Stomach smooth muscle (tissue), 2 donors: ENCODE data around the gene PZP.
"Not testable (repeated sequence)": the region's sequence is repeated elsewhere in the genome, so short reads cannot be mapped to it uniquely, and the experiment has no call there.

Experiments
- H3K27ac ChIP-seq: one replicate; pipeline ENCODE4 v1.7.0; 2013; ENCODE audit warnings: mild to moderate bottlenecking, low read length, inconsistent platforms
- H3K27me3 ChIP-seq, 2 donors: one replicate each; pipeline ENCODE4 v1.7.0; 2013; ENCODE audit warnings: low read length in 2 of 2; ENCODE audit not compliant: insufficient read depth in 2 of 2, control insufficient read depth in 1 of 2
- H3K36me3 ChIP-seq, 2 donors: one replicate each; pipeline ENCODE4 v1.7.0; 2013; ENCODE audit warnings: low read length in 2 of 2; ENCODE audit not compliant: control insufficient read depth in 2 of 2, insufficient read depth in 2 of 2
- H3K4me1 ChIP-seq: one replicate; pipeline ENCODE4 v1.7.0; 2013; ENCODE audit warnings: low read length; ENCODE audit not compliant: control insufficient read depth, insufficient read depth
- H3K4me3 ChIP-seq, 2 donors: one replicate each; pipeline ENCODE4 v1.7.0; 2013; ENCODE audit warnings: low read length in 2 of 2
- H3K9ac ChIP-seq, 2 donors: one replicate each; pipeline ENCODE4 v1.7.0; 2013; ENCODE audit warnings: low read length in 2 of 2, mild to moderate bottlenecking in 1 of 2
- H3K9me3 ChIP-seq, 2 donors: one replicate each; pipeline ENCODE4 v1.7.0; 2013; ENCODE audit warnings: low read length in 2 of 2; ENCODE audit not compliant: control insufficient read depth in 2 of 2
- donor health status: healthy.
- donor health status: Pancreatic carcinoma.

The PZP gene

DNA sequence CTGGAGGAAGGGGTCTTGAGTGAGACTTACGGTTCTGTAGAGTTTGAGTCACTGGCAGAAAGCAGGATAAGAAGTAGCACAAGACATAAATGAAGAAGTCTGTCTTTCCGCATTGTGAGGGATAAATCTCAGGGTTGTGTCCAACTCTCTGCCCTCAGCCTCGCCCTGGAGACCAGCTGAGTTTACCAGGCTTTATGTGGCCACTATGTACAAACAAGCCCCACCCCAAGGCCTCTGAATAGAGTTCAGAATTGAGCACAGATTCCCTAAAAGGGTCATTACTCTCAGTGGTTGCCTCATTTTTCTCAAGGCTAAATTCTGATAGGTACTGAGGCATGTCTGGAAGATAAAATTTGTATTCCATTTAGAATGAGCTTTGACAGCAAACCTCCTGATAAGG lies at the start of gene PZP:
Gene PZP, minus strand, starts transcription at position 167 of the 400 bp plus-strand sequence. Its CDS starts 54 bp downstream, at position 113.
- Histone ChIP-seq H3K27ac (no peak within 1 kb of the TSS), H3K36me3 (no peaks in the 10 kb centered on the region), H3K4me1 (no peaks in the 10 kb centered on the region), H3K27me3 (no peaks in the 10 kb centered on the region), H3K9ac (no peak within 1 kb of the TSS), H3K9me3 (no peaks in the 10 kb centered on the region), H3K4me3 (no peak within 1 kb of the TSS)

DNA sequence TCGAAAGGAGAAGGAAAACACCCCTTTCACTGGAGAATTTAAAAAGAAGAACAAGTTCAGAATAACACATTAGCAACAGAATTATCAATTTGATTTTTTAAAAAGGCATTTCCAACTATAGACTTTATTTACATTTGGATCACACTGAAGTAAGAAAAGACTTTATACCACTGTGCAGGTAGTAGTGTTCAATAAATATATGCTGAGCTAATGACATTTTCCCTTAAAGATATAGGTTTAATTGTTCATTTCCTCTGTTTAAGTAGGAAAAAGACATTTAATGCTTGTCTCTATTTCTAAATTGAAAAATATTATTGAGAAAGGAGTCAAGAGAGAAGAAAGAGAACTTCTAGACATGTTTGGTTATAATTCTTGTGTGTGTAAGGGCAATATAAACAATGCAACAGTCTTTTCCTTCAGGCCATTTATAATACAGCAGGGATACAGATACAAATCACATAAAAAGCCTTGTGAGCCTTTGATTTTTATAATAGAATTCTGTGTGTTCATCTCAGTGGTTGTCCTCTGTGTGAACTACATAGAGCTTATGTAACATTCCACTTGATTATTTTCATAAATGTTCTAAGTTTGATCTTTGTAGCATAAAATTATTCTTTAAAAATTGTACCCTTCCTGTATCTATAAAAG lies 48.7 kb upstream of the PZP start:
- Histone ChIP-seq H3K4me1 (no peaks in the 10 kb centered on the region), H3K9ac (no peak overlapping the region), H3K27ac (no peak overlapping the region)

DNA sequence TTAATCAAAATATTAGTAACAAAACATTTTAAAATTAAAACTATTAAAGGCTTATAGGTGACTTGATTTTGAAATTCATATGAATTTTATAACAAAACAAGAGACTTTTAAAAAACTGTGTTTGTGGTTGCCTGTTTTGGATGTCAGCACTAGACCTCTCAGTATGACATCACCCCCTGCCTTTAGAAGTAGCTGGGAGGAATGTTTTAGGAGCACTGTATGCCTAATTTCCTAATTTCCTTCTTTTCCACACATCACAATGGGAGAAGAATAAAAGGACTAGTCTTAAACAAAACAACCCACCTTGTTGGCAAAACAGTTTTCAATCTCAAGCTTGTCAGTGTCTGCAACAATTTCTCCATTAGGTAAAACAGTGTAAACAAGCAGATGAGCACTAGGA lies 48.1 kb upstream of the PZP start:
- H3K27me3 ChIP-seq = no peaks in the 10 kb centered on the region
- H3K27ac ChIP-seq = no peak overlapping the region
- H3K4me1 ChIP-seq = no peaks in the 10 kb centered on the region
- H3K36me3 ChIP-seq = no peaks in the 10 kb centered on the region
- no peak overlapping the region for H3K9ac ChIP-seq
- H3K4me3 ChIP-seq = no peak overlapping the region
- H3K9me3 ChIP-seq = no peaks in the 10 kb centered on the region

More for the DNA sequence above, 48.7 kb upstream of the PZP start:
- H3K9me3 ChIP-seq = no peaks in the 10 kb centered on the region
- no peaks in the 10 kb centered on the region for H3K27me3 ChIP-seq
- H3K36me3 ChIP-seq = no peaks in the 10 kb centered on the region
- H3K4me3 ChIP-seq = no peak overlapping the region

DNA sequence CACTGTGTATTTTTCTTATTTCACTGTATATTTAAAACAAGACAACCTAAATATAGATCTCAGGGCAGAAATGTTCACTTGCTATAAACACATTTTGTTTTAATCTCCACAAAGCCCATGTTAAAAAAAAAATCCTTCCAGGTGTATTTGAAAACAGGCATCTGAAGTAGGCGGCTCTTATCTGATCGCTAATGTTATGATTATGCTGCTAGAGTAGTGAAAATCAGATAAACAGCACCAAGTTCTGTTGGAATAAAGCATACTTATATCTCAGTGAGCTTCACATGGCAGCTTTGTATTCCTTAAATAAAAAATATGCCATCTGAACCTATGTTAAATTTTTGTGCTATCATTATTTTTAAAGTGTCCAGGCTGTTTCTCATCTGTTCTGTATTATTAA lies 47.6 kb upstream of the PZP start:
- H3K9ac ChIP-seq = no peak overlapping the region
- H3K36me3 ChIP-seq = no peaks in the 10 kb centered on the region
- no peak overlapping the region for H3K4me3 ChIP-seq
- H3K27ac ChIP-seq = no peak overlapping the region
- no peaks in the 10 kb centered on the region for H3K4me1 ChIP-seq
- H3K9me3 ChIP-seq = no peaks in the 10 kb centered on the region
- H3K27me3 ChIP-seq = no peaks in the 10 kb centered on the region

DNA sequence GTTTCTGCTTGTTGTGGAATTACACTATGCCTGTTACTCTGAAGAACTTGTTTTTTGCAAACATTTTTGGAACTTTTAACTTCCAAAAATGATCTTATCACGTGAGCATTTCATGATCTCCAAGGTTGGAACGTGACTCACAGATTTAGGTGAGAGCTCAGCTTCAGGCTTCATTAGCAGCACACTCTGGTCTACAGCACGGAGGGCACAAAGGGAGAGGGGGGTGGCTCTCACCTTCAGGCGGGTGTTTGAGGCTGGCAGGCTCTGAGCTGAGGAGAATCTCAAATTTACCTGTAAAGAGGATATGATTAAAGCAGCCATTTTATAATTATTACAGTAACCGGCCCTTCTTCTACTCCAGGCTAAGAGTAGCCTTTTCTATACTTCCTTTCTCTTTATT lies 45.3 kb upstream of the PZP start:
- H3K9me3 ChIP-seq = no peaks in the 10 kb centered on the region
- no peak overlapping the region for H3K27ac ChIP-seq
- H3K36me3 ChIP-seq = no peaks in the 10 kb centered on the region
- no peaks in the 10 kb centered on the region for H3K4me1 ChIP-seq
- no peak overlapping the region for H3K4me3 ChIP-seq
- no peaks in the 10 kb centered on the region for H3K27me3 ChIP-seq
- no peak overlapping the region for H3K9ac ChIP-seq

DNA sequence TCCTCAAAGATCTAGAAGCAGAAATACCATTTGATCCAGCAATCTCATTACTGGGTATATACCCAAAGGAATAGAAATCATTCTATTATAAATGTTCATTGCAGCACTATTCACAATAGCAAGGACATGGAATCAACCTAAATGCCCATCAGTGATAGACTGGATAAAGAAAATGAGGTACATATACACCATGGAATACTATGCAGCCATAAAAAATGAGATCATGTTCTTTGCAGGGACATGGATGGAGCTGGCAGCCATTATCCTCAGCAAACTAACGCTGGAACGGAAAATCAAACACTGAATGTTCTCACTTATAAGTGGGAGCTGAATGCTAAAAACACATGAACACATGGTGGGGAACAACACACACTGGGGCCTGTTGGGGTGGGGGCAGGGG lies 44.6 kb upstream of the PZP start:
- not testable (repeated sequence) for H3K9me3 ChIP-seq

DNA sequence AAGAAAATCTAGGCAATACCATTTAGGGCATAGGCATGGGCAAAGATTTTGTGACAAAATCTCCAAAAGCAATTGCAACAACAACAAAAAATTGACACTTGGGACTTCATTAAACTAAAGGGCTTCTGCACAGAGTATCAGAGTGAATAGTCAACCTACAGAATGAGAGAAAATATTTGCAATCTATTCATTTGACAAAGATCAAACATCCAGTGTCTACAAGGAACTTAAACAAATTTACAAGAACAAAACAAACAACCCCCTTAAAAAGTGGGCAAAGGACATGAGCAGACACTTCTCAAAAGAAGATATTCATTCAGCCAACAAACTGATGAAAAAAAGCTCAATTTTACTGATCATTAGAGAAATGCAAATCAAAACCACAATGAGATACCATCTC lies 44.1 kb upstream of the PZP start:
- no peaks in the 10 kb centered on the region for H3K36me3 ChIP-seq
- H3K27ac ChIP-seq = no peak overlapping the region
- H3K4me1 ChIP-seq = no peaks in the 10 kb centered on the region
- no peak overlapping the region for H3K4me3 ChIP-seq
- no peaks in the 10 kb centered on the region for H3K9me3 ChIP-seq
- no peak overlapping the region for H3K9ac ChIP-seq
- no peaks in the 10 kb centered on the region for H3K27me3 ChIP-seq

More for the DNA sequence above, 44.6 kb upstream of the PZP start:
- H3K27me3 ChIP-seq, H3K36me3 ChIP-seq, H3K4me3 ChIP-seq, H3K27ac ChIP-seq, H3K4me1 ChIP-seq, H3K9ac ChIP-seq: not testable (repeated sequence)

DNA sequence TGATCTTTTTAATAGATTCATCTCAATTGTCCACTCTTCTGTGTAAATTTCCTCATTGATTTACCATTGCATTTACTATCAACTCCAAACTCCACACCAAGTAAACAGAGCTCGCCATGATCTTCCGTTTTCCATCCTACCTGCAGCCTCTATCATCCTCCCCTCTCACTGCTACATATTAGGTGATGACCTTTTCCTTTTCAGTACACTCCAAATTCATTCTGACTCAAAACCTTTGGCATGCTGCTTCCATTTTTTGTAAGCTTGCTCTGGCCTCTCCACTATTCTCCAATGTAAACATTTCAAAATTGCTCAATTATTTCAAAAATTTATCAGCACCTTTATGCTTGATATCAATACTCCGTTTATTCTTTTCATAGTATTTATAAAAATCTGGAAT lies 40.2 kb upstream of the PZP start:
- no peaks in the 10 kb centered on the region for H3K36me3 ChIP-seq
- H3K4me1 ChIP-seq = no peaks in the 10 kb centered on the region
- H3K4me3 ChIP-seq = no peak overlapping the region
- no peak overlapping the region for H3K9ac ChIP-seq
- H3K9me3 ChIP-seq = no peaks in the 10 kb centered on the region
- H3K27me3 ChIP-seq = no peaks in the 10 kb centered on the region
- H3K27ac ChIP-seq = no peak overlapping the region

DNA sequence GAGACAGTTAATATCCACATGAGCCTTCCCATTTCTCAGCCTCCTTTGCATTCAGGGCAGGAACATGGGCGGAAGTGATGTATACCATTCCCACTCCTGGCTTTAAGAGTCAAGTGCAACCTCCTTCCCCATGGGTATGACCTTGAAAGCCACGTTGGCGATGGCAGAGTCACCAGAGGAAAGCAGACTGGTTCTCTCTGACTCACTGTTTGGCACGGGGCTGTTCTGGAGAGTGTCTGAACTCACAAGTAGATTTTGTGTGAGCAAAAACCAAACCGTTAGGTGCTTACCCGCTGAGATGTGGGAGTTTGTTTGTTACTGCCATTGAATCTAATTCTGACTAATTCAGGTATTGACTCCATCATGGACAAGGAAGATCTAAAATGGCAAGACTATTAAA lies 36.7 kb upstream of the PZP start:
- no peak overlapping the region for H3K4me3 ChIP-seq
- H3K9me3 ChIP-seq = no peaks in the 10 kb centered on the region
- no peak overlapping the region for H3K27ac ChIP-seq

DNA sequence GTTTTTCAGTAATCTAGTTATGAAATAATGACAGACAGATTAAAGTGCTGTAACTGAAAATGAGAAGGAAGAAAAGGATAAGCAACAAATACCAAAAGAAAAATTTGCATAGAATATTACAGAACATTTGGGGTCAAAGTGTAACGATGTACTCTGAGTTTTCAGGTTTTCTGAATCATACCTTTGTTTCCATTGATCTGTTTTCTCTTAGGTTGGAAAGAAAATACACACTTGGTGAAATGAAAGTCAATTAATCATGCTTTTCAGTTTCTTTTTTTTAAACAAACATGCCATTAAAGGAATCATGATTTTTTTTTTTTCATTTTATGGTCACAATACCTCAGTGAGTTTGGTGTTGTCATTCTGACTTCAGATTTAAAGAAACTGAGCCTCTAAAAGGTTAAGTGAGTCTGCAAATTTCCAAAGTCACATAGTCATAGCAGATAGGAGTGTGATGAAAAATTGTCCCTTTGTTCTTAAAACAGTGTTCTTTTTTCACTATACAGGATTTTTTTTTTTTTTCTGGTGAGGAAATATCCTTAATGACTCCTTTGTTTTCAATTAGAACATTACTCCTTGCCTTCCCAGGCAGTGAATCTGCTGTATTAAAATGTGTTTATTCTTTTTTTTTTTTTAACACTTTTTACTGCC lies 35.9 kb upstream of the PZP start:
- Histone ChIP-seq H3K27me3 (no peaks in the 10 kb centered on the region), H3K9me3 (no peaks in the 10 kb centered on the region), H3K4me3 (no peak overlapping the region), H3K9ac (no peak overlapping the region), H3K4me1 (no peaks in the 10 kb centered on the region), H3K36me3 (no peaks in the 10 kb centered on the region), H3K27ac (no peak overlapping the region)

More for the DNA sequence above, 36.7 kb upstream of the PZP start:
- Histone ChIP-seq H3K4me1 (no peaks in the 10 kb centered on the region), H3K36me3 (no peaks in the 10 kb centered on the region), H3K9ac (no peak overlapping the region), H3K27me3 (no peaks in the 10 kb centered on the region)

DNA sequence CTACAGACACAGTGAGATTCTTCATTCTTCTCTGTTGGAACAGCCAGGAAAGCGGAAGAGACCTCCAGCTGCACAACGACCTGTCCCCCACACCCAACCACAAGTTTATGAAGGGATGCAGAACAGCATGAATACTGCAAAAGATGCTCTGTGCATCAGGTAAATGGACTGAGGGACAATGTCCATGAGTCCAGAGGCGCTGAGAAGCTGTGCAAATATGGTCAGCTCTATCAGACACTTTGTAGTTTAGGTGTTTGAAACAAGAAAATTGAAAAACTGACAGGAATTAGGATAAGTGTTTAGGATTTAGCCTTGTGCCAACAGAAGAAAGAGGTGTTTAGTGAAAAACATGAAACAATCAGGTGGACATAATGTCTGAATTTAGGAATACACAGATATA lies 33.1 kb upstream of the PZP start:
- no peaks in the 10 kb centered on the region for H3K27me3 ChIP-seq
- H3K4me1 ChIP-seq = no peaks in the 10 kb centered on the region
- H3K9me3 ChIP-seq = no peaks in the 10 kb centered on the region
- H3K9ac ChIP-seq = no peak overlapping the region
- no peak overlapping the region for H3K27ac ChIP-seq
- no peak overlapping the region for H3K4me3 ChIP-seq
- no peaks in the 10 kb centered on the region for H3K36me3 ChIP-seq
